Measurements from ENCODE around the gene SPACA7. TPM values are rescaled to one million over a fixed set of nuclear protein-coding genes. Genes with fewer than 3 reads are reported as not detected.

The SPACA7 gene
- total and polyA plus RNA-seq, 4 donors, result not detected

DNA sequence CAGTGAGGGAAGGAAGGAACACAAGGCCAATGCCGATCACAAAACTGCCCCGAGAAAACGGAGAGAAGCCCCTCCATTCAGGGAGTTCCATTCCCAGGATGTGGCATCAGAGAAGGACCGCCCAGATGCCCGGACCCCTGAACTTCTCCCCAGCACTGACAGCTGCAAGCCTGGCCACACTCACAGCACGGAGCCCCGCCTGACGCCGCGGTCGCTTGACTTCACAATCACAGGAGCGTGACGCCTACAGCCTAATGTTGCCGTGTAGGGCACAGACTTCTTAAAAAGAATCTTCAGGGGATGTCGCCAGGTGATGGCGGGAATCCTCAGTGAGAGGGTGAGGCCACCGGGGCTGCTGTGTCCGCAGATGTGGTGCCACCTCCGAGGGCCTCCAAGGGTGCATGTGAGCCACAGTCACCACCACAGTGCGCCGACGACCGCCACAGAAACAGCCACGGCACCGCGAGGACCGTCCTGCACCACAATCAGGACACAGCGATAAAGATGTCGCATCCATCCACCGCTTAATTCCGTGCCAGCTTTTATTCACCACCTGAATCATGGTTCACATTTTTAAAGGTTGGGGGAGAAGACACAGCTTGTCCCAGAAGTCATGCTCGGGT lies 77.2 kb downstream of the SPACA7 start:
- 94% methylated on average over 32 of the region's 32 CpGs for WGBS
- H3K9me3 ChIP-seq (ENCODE audit: control insufficient read depth in 4 of 4, low read length in 3 of 4), result no peaks in the 10 kb centered on the region
- peak; percentile 27 for DNase-seq (ENCODE audit: low spot score)
- H3K27ac ChIP-seq (ENCODE audit: low read depth in 1 of 2, low read length in 2 of 2), result no peak overlapping the region
- H3K4me3 ChIP-seq (ENCODE audit: low read depth in 1 of 3, low read length in 3 of 3), result no peak overlapping the region
- H3K4me1 ChIP-seq (ENCODE audit: control insufficient read depth in 4 of 4, insufficient read depth in 4 of 4, low read length in 3 of 4), result peaks cover 0 to 9% (median 3%) of the 10 kb centered on the region in 4 donors
- H3K27me3 ChIP-seq (ENCODE audit: control insufficient read depth in 4 of 4, insufficient read depth in 4 of 4, low read length in 3 of 4), result no peaks in the 10 kb centered on the region
- H3K36me3 ChIP-seq (ENCODE audit: control insufficient read depth in 4 of 4, insufficient read depth in 3 of 4, low read depth in 1 of 4, low read length in 3 of 4), result peaks cover 0 to 3% (median 0%) of the 10 kb centered on the region in 4 donors
- no peak overlapping the region for H3K9ac ChIP-seq (ENCODE audit: low read depth in 1 of 2, low read length in 2 of 2)
- no peak for TF ChIP-seq FOXA2 (IDR thresholded peaks at IDR 0.05)
- TF ChIP-seq JUND (IDR thresholded peaks at IDR 0.05), result no peak
- TF ChIP-seq HNF4A (conservative IDR thresholded peaks at IDR 0.05), result no peak

DNA sequence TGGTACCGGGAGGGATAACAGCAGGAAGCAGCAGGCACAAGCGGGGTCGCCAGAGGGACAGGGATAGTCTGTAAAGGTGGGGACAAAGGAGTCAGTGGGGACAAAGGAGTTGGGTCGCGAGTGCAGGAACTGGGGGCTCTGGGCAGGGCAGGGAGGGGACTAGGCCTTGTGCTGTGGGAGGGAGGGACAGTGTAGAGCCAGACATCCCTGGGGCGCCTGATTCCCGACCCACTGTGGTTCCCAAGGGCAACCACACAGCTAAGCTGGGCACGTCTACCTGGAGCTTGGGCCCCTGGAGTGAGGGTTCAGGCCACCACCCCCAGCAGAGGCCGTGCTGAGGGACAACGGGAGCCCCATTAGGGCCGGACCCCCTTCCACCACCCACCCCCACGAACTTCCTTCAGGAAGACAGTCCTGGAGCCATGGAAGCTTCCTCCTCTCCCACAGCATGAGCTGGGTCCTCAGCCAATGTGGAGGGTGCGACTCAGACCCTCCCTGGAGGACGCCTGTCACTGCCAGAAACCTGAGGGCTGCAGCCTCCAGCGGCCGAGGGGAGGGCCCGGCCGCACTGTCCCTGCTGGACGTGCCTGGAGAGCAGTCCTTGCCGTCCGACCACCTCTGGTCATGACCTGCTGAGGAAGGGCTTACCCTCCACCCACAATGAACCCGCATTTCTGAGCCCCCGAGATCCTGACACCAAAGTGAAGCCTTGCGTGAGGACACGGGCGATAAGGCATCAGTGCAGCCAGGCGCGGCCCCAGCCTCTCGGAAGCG lies 77.9 kb downstream of the SPACA7 start:
- Histone ChIP-seq H3K27me3 (ENCODE audit: control insufficient read depth in 4 of 4, insufficient read depth in 4 of 4, low read length in 3 of 4) (no peaks in the 10 kb centered on the region), H3K9me3 (ENCODE audit: control insufficient read depth in 4 of 4, low read length in 3 of 4) (no peaks in the 10 kb centered on the region), H3K4me3 (ENCODE audit: low read depth in 1 of 3, low read length in 3 of 3) (no peak overlapping the region), H3K36me3 (ENCODE audit: control insufficient read depth in 4 of 4, insufficient read depth in 3 of 4, low read depth in 1 of 4, low read length in 3 of 4) (peaks cover 0 to 3% (median 0%) of the 10 kb centered on the region in 4 donors), H3K9ac (ENCODE audit: low read depth in 1 of 2, low read length in 2 of 2) (no peak overlapping the region), H3K27ac (ENCODE audit: low read depth in 1 of 2, low read length in 2 of 2) (no peak overlapping the region), H3K4me1 (ENCODE audit: control insufficient read depth in 4 of 4, insufficient read depth in 4 of 4, low read length in 3 of 4) (peaks cover 0 to 9% (median 3%) of the 10 kb centered on the region in 4 donors)
- TF ChIP-seq EGR1 (IDR thresholded peaks at IDR 0.05; ENCODE audit: low read depth in 2 of 2) (no peak), ZBTB33 (IDR thresholded peaks at IDR 0.05) (no peak), GABPA (IDR thresholded peaks at IDR 0.05 in 1 of 2, conservative IDR thresholded peaks at IDR 0.05 in 1 of 2) (no peak), HNF4G (IDR thresholded peaks at IDR 0.05) (no peak), MAX (IDR thresholded peaks at IDR 0.05) (no peak), RXRA (IDR thresholded peaks at IDR 0.05) (no peak), SP1 (IDR thresholded peaks at IDR 0.05) (no peak)
- WGBS, result 89% methylated on average over 30 of the region's 30 CpGs
- DNase-seq (ENCODE audit: low spot score), result no peak

DNA sequence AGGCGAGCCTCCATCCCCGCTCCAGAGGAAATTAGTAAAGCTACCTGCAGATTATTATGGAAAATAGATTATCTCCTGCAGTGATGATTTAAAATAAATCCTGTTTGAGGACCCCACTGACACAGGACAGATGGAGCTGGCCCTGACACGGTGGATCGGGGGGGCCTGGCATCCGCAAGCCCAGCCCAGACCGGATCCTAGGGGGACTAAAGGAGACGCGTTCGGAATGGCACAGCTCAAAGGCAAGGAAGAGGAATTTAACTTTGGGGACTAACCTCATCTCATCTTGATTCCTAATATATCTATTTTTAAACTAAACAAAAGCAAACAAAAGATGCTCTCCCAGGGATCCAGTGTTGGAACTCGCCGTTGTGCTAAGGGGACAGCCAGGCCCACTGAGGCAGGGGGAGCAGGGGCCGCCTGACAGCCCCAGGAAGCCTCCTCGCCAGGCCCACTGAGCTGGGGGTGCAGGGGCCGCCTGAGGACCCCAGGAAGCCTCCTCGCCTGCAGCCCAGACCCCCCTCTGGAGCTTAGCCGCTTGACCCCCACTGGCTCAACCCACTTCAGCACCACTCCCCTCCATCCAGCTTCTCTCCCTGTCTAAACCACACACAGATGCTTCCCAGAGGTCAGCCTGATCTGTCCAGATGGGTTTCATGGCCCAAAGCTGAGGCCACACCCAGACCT lies 78.6 kb downstream of the SPACA7 start:
- WGBS, result 91% methylated on average over 16 of the region's 16 CpGs
- H3K4me3 ChIP-seq (ENCODE audit: low read depth in 1 of 3, low read length in 3 of 3), result no peak overlapping the region
- no peak overlapping the region for H3K9ac ChIP-seq (ENCODE audit: low read depth in 1 of 2, low read length in 2 of 2)
- no peaks in the 10 kb centered on the region for H3K27me3 ChIP-seq (ENCODE audit: control insufficient read depth in 4 of 4, insufficient read depth in 4 of 4, low read length in 3 of 4)
- H3K9me3 ChIP-seq (ENCODE audit: control insufficient read depth in 4 of 4, low read length in 3 of 4), result no peaks in the 10 kb centered on the region
- DNase-seq (ENCODE audit: low spot score), result no peak
- peaks cover 0 to 3% (median 0%) of the 10 kb centered on the region in 4 donors for H3K36me3 ChIP-seq (ENCODE audit: control insufficient read depth in 4 of 4, insufficient read depth in 3 of 4, low read depth in 1 of 4, low read length in 3 of 4)
- peaks cover 0 to 9% (median 3%) of the 10 kb centered on the region in 4 donors for H3K4me1 ChIP-seq (ENCODE audit: control insufficient read depth in 4 of 4, insufficient read depth in 4 of 4, low read length in 3 of 4)
- TF ChIP-seq RAD21 (IDR thresholded peaks at IDR 0.05) (no peak), JUND (IDR thresholded peaks at IDR 0.05) (no peak), ATF3 (IDR thresholded peaks at IDR 0.05) (no peak), RXRA (IDR thresholded peaks at IDR 0.05) (no peak), FOXA2 (IDR thresholded peaks at IDR 0.05) (no peak)
- no peak overlapping the region for H3K27ac ChIP-seq (ENCODE audit: low read depth in 1 of 2, low read length in 2 of 2)
